ENCODE data around the gene CASQ1.

DNA sequence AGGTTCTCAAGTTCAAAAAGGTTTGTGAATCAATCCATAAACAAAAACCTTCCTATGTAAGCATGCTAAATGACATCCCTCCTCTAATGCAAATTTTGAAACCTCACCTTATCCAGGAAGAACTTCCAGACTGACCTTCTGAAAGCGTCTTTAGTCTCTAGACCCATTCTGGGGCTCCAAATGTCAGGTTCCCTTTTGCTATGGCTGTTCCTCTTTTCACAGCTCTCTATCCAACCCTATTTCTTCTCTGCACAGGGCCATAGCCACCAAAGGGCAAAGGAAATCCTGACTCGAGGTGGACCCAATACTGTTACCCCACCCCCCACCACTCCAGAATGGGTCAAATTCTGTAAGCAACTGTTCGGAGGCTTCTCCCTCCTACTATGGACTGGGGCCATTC, 35.6 kb upstream of the CASQ1 start:
- TF ChIP-seq, protein P1, sequence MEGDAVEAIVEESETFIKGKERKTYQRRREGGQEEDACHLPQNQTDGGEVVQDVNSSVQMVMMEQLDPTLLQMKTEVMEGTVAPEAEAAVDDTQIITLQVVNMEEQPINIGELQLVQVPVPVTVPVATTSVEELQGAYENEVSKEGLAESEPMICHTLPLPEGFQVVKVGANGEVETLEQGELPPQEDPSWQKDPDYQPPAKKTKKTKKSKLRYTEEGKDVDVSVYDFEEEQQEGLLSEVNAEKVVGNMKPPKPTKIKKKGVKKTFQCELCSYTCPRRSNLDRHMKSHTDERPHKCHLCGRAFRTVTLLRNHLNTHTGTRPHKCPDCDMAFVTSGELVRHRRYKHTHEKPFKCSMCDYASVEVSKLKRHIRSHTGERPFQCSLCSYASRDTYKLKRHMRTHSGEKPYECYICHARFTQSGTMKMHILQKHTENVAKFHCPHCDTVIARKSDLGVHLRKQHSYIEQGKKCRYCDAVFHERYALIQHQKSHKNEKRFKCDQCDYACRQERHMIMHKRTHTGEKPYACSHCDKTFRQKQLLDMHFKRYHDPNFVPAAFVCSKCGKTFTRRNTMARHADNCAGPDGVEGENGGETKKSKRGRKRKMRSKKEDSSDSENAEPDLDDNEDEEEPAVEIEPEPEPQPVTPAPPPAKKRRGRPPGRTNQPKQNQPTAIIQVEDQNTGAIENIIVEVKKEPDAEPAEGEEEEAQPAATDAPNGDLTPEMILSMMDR (IDR thresholded peaks at IDR 0.05): no peak
- TF ChIP-seq EZH2 (IDR thresholded peaks at IDR 0.05; ENCODE audit: borderline replicate concordance, insufficient read depth, low read depth, low read length, poor library complexity, severe bottlenecking): no peak

Data from B cell (primary cell).